Activated naive CD4-positive, alpha-beta T cell treated with anti-CD3 and anti-CD28 coated beads, Interleukin-2, amount 10 ng/mL, durations not matched to agents 7 days and 5 days (primary cell): ENCODE results near the gene DDR1.

Experiments used
- CTCF ChIA-PET: fragments of 350-600 bp; sonication (Branson Sonifier 250); formaldehyde crosslinking; loops from one replicate; lab custom pipeline; 2021; ENCODE audit warnings: antibody characterized with exemption; lab: Charles Lee
- DNase-seq: peaks from one replicate; pipeline ENCODE4 v3.0.0-alpha.2; 2020
- H3K27ac Mint-ChIP-seq: one replicate; pipeline ENCODE4 v1.8.0; 2021; ENCODE audit warnings: mild to moderate bottlenecking, moderate library complexity, mixed read lengths
- H3K27me3 Mint-ChIP-seq: one replicate; pipeline ENCODE4 v1.8.0; 2021; ENCODE audit warnings: mild to moderate bottlenecking, mixed read lengths
- H3K36me3 Mint-ChIP-seq: one replicate; pipeline ENCODE4 v1.8.0; 2021; ENCODE audit warnings: mixed read lengths
- H3K4me1 Mint-ChIP-seq: one replicate; pipeline ENCODE4 v1.8.0; 2021; ENCODE audit warnings: mixed read lengths
- H3K4me3 Mint-ChIP-seq: one replicate; pipeline ENCODE4 v1.8.0; 2021; ENCODE audit warnings: mild to moderate bottlenecking, moderate library complexity, mixed read lengths
- H3K9me3 Mint-ChIP-seq: one replicate; pipeline ENCODE4 v1.8.0; 2021; ENCODE audit warnings: mixed read lengths

DDR1 gene

GRCh38 chr6:30880698-30881252 is 3.5 kb upstream of the DDR1 start:
- DNase-seq = no peak
- Mint-ChIP-seq H3K4me1 (peaks cover 47% of the 10 kb centered on the region), H3K27ac (no peak overlapping the region), H3K27me3 (peaks cover 47% of the 10 kb centered on the region), H3K36me3 (no peaks in the 10 kb centered on the region), H3K9me3 (no peaks in the 10 kb centered on the region), H3K4me3 (no peak overlapping the region)
- CTCF ChIA-PET = interaction anchor here (1.0 to 11.6 kb wide), 3 partner anchors 49 to 150 kb away, joined by 3 to 174 read pairs (median 25); no protein-coding TSS in a partner anchor

- Mint-ChIP-seq H3K4me3 (no peak overlapping the region), H3K4me1 (peaks cover 50% of the 10 kb centered on the region), H3K36me3 (no peaks in the 10 kb centered on the region), H3K27me3 (peaks cover 56% of the 10 kb centered on the region), H3K9me3 (no peaks in the 10 kb centered on the region), H3K27ac (no peak overlapping the region)
- DNase-seq = no peak
- CTCF ChIA-PET = interaction anchor here (1.0 to 11.6 kb wide), 3 partner anchors 50 to 151 kb away, joined by 3 to 174 read pairs (median 8); no protein-coding TSS in a partner anchor
Observed at GRCh38 chr6:30881392-30882203, 2.7 kb upstream of the DDR1 start.

GRCh38 chr6:30882204-30882758 is 2.0 kb upstream of the DDR1 start:
- CTCF ChIA-PET = interaction anchor here (0.9 to 11.6 kb wide), 4 partner anchors 32 to 198 kb away, joined by 3 to 174 read pairs (median 7); partner anchors contain the start of gene VARS2
- Mint-ChIP-seq H3K4me3 (no peak overlapping the region), H3K4me1 (peaks cover 46% of the 10 kb centered on the region), H3K27me3 (peaks cover 60% of the 10 kb centered on the region), H3K27ac (no peak overlapping the region), H3K9me3 (no peaks in the 10 kb centered on the region), H3K36me3 (no peaks in the 10 kb centered on the region)
- DNase-seq = no peak

- Mint-ChIP-seq H3K4me3 (peak overlapping the region; percentile 75), H3K9me3 (no peaks in the 10 kb centered on the region), H3K4me1 (peaks cover 40% of the 10 kb centered on the region), H3K27ac (no peak overlapping the region), H3K36me3 (no peaks in the 10 kb centered on the region), H3K27me3 (peaks cover 60% of the 10 kb centered on the region)
- DNase-seq = no peak
- CTCF ChIA-PET = interaction anchor here (0.9 to 11.6 kb wide), 4 partner anchors 31 to 197 kb away, joined by 3 to 174 read pairs (median 7); partner anchors contain the start of gene VARS2
Observed at GRCh38 chr6:30882759-30883684, 1.3 kb upstream of the DDR1 start.

- CTCF ChIA-PET = interaction anchor here (0.8 to 11.6 kb wide), 5 partner anchors 29 to 186 kb away, joined by 3 to 174 read pairs (median 3); partner anchors contain the start of gene VARS2
- H3K36me3 Mint-ChIP-seq = no peaks in the 10 kb centered on the region
Observed at GRCh38 chr6:30884521-30885480, 482 bp downstream of the DDR1 start.

GRCh38 chr6:30885481-30885998 is 1.2 kb downstream of the DDR1 start:
- H3K4me1 Mint-ChIP-seq = peaks cover 31% of the 10 kb centered on the region
- H3K27ac Mint-ChIP-seq = no peak overlapping the region
- H3K36me3 Mint-ChIP-seq = no peaks in the 10 kb centered on the region
- CTCF ChIA-PET = interaction anchor here (0.8 to 11.6 kb wide), 5 partner anchors 28 to 185 kb away, joined by 3 to 174 read pairs (median 3); partner anchors contain the start of gene VARS2
- DNase-seq = no peak
- H3K4me3 Mint-ChIP-seq = peak overlapping the region; percentile 76
- peaks cover 65% of the 10 kb centered on the region for H3K27me3 Mint-ChIP-seq
- H3K9me3 Mint-ChIP-seq = no peaks in the 10 kb centered on the region

More at GRCh38 chr6:30884521-30885480, 482 bp downstream of the DDR1 start:
- Mint-ChIP-seq H3K4me3 (peak overlapping the region; percentile 76), H3K4me1 (peaks cover 31% of the 10 kb centered on the region), H3K9me3 (no peaks in the 10 kb centered on the region), H3K27me3 (peaks cover 60% of the 10 kb centered on the region), H3K27ac (no peak overlapping the region)
- DNase-seq = peak; percentile 60

- H3K27ac Mint-ChIP-seq = no peak overlapping the region
- peaks cover 59% of the 10 kb centered on the region for H3K27me3 Mint-ChIP-seq
- H3K4me1 Mint-ChIP-seq = peaks cover 31% of the 10 kb centered on the region
- H3K36me3 Mint-ChIP-seq = no peaks in the 10 kb centered on the region
- H3K9me3 Mint-ChIP-seq = no peaks in the 10 kb centered on the region
- H3K4me3 Mint-ChIP-seq = peak overlapping the region; percentile 76
- CTCF ChIA-PET = interaction anchor here (11.6 kb wide), 1 partner anchor 54 kb away, joined by 174 read pairs; no protein-coding TSS in a partner anchor
- DNase-seq = peak; percentile 35
Observed at GRCh38 chr6:30885999-30886896, 1.9 kb downstream of the DDR1 start.

- H3K4me3 Mint-ChIP-seq = no peak overlapping the region
Observed at GRCh38 chr6:30886897-30887255, 2.6 kb downstream of the DDR1 start.

GRCh38 chr6:30887901-30888815 is 3.8 kb downstream of the DDR1 start:
- Mint-ChIP-seq H3K4me1 (peaks cover 27% of the 10 kb centered on the region), H3K27me3 (peaks cover 40% of the 10 kb centered on the region), H3K36me3 (no peaks in the 10 kb centered on the region), H3K4me3 (no peak overlapping the region), H3K9me3 (no peaks in the 10 kb centered on the region), H3K27ac (no peak overlapping the region)
- DNase-seq = no peak
- CTCF ChIA-PET = no interaction called here

More at GRCh38 chr6:30886897-30887255, 2.6 kb downstream of the DDR1 start:
- Mint-ChIP-seq H3K4me1 (peaks cover 31% of the 10 kb centered on the region), H3K27ac (no peak overlapping the region), H3K27me3 (peaks cover 53% of the 10 kb centered on the region), H3K9me3 (no peaks in the 10 kb centered on the region), H3K36me3 (no peaks in the 10 kb centered on the region)
- no peak for DNase-seq
- CTCF ChIA-PET = no interaction called here

- H3K4me1 Mint-ChIP-seq = peaks cover 21% of the 10 kb centered on the region
- no peaks in the 10 kb centered on the region for H3K36me3 Mint-ChIP-seq
- H3K27ac Mint-ChIP-seq = no peak overlapping the region
- H3K27me3 Mint-ChIP-seq = peaks cover 32% of the 10 kb centered on the region
- H3K4me3 Mint-ChIP-seq = no peak overlapping the region
- CTCF ChIA-PET = interaction anchor here (1.0 to 1.5 kb wide), 3 partner anchors 12 to 158 kb away, joined by 4 to 9 read pairs (median 4); no protein-coding TSS in a partner anchor
- no peaks in the 10 kb centered on the region for H3K9me3 Mint-ChIP-seq
- no peak for DNase-seq
Observed at GRCh38 chr6:30888816-30889495, 4.6 kb downstream of the DDR1 start.
